Cardiac muscle cell (in vitro differentiated cells and primary cell): ENCODE data around the gene CENPU. TPM values are rescaled to one million over a fixed set of nuclear protein-coding genes. Genes with fewer than 3 reads are reported as not detected.

Source experiments
- DNase-seq, 2 donors: peaks; one replicate each; pipeline versions ENCODE4 v3.0.0 to v3.0.0-alpha.2; 2010 to 2017; ENCODE audit warnings: low read depth in 1 of 2, low spot score in 1 of 2
- H3K27ac ChIP-seq: fragments of 200-600 bp; sonication (generic); 2 replicates; pipeline ENCODE4 v1.5.1; 2016
- H3K27me3 ChIP-seq: fragments of 200-600 bp; sonication (generic); 2 replicates; pipeline ENCODE4 v1.6.0; 2016; ENCODE audit warnings: control low read depth
- H3K36me3 ChIP-seq: fragments of 200-600 bp; sonication (generic); 2 replicates; pipeline ENCODE4 v1.5.1; 2016; ENCODE audit warnings: control low read depth
- H3K4me1 ChIP-seq: fragments of 200-600 bp; sonication (generic); 2 replicates; pipeline ENCODE4 v1.8.1; 2017; ENCODE audit warnings: low read depth, mild to moderate bottlenecking, mixed run types
- H3K4me3 ChIP-seq: fragments of 200-600 bp; sonication (generic); 2 replicates; pipeline ENCODE4 v1.5.1; 2016; ENCODE audit warnings: mild to moderate bottlenecking
- H3K9me3 ChIP-seq: fragments of 200-600 bp; sonication (generic); 2 replicates; pipeline ENCODE4 v1.5.1; 2017; ENCODE audit warnings: low read depth, mild to moderate bottlenecking, control low read depth
- CTCF ChIP-seq: IDR thresholded peaks from 2 replicates; pipeline ENCODE4 v1.5.1; 2012; ENCODE audit warnings: low read depth, mild to moderate bottlenecking, low read length
- polyA plus RNA-seq: library from polyadenylated mRNA; unstranded; fragments of >200 nt; fragmentation: Nextera tagmentation; extraction: Ambion mirVana; gene quantifications from 2 replicates; pipeline ENCODE4 v1.2.1, GENCODE V29; 2016
- total RNA-seq: library from RNA; depleted of rRNA; stranded (reverse); fragments of >200 nt; gene quantifications from 2 replicates; pipeline ENCODE4 v1.2.3, GENCODE V29; 2016

The CENPU gene
- total and polyA plus RNA-seq, 2 experiments from 2014 or later, result 8.7 to 9.9 TPM

- no peaks in the 10 kb centered on the region for H3K27me3 ChIP-seq
- H3K36me3 ChIP-seq, result peaks cover 8% of the 10 kb centered on the region
- TF ChIP-seq CTCF, result no peak
- DNase-seq, result no peak
- no peak overlapping the region for H3K27ac ChIP-seq
- no peak overlapping the region for H3K4me3 ChIP-seq
- no peaks in the 10 kb centered on the region for H3K4me1 ChIP-seq
- H3K9me3 ChIP-seq, result no peaks in the 10 kb centered on the region
Observed at GRCh38 chr4:184675821-184676492, 57.9 kb downstream of the CENPU start.

- no peak for TF ChIP-seq CTCF
- H3K4me3 ChIP-seq, result no peak overlapping the region
- H3K36me3 ChIP-seq, result peaks cover 8% of the 10 kb centered on the region
- DNase-seq, result no peak
- no peak overlapping the region for H3K27ac ChIP-seq
- no peaks in the 10 kb centered on the region for H3K27me3 ChIP-seq
- no peaks in the 10 kb centered on the region for H3K4me1 ChIP-seq
- H3K9me3 ChIP-seq, result no peaks in the 10 kb centered on the region
Observed at GRCh38 chr4:184675018-184675417, 58.9 kb downstream of the CENPU start.

- DNase-seq, result no peak
- TF ChIP-seq CTCF, result no peak
- H3K27ac ChIP-seq, result no peak overlapping the region
- H3K36me3 ChIP-seq, result peaks cover 8% of the 10 kb centered on the region
- no peaks in the 10 kb centered on the region for H3K27me3 ChIP-seq
- H3K9me3 ChIP-seq, result no peaks in the 10 kb centered on the region
- H3K4me1 ChIP-seq, result no peaks in the 10 kb centered on the region
- no peak overlapping the region for H3K4me3 ChIP-seq
Observed at GRCh38 chr4:184674011-184674410, 59.9 kb downstream of the CENPU start.

GRCh38 chr4:184672741-184673140 lies 61.2 kb downstream of the CENPU start:
- Histone ChIP-seq H3K36me3 (peaks cover 8% of the 10 kb centered on the region), H3K27ac (no peak overlapping the region), H3K27me3 (no peaks in the 10 kb centered on the region), H3K9me3 (no peaks in the 10 kb centered on the region), H3K4me3 (no peak overlapping the region), H3K4me1 (no peaks in the 10 kb centered on the region)
- no peak for TF ChIP-seq CTCF
- DNase-seq, result no peak

- no peaks in the 10 kb centered on the region for H3K27me3 ChIP-seq
- TF ChIP-seq CTCF, result no peak
- H3K9me3 ChIP-seq, result no peaks in the 10 kb centered on the region
- H3K4me1 ChIP-seq, result no peaks in the 10 kb centered on the region
- H3K36me3 ChIP-seq, result peaks cover 8% of the 10 kb centered on the region
- no peak overlapping the region for H3K27ac ChIP-seq
- DNase-seq, result no peak
- H3K4me3 ChIP-seq, result no peak overlapping the region
Observed at GRCh38 chr4:184671101-184671500, 62.8 kb downstream of the CENPU start.

GRCh38 chr4:184669251-184669650 lies 64.6 kb downstream of the CENPU start:
- DNase-seq, result no peak
- no peak overlapping the region for H3K27ac ChIP-seq
- no peaks in the 10 kb centered on the region for H3K9me3 ChIP-seq
- H3K4me1 ChIP-seq, result no peaks in the 10 kb centered on the region
- no peak for TF ChIP-seq CTCF
- H3K27me3 ChIP-seq, result no peaks in the 10 kb centered on the region
- no peak overlapping the region for H3K4me3 ChIP-seq
- H3K36me3 ChIP-seq, result peaks cover 3% of the 10 kb centered on the region
